HG02840 (cell line): ENCODE results near the gene HNRNPC.
A peak's percentile ranks its signal among the peaks of the same experiment; 100 is the strongest.
"Not testable (repeated sequence)": the region's sequence is repeated elsewhere in the genome, so short reads cannot be mapped to it uniquely, and the experiment has no call there.

ENCODE experiments used
- ATAC-seq: cut with Tn5 transposase; IDR thresholded peaks from one replicate; pipeline ENCODE4 v1.9.1; 2021; ENCODE audit warnings: mild to moderate bottlenecking, moderate library complexity, moderate number of reproducible peaks; ENCODE audit not compliant: unreplicated experiment, low FRiP score

Gene HNRNPC

GRCh38 chr14:21199611-21200560 is 69.4 kb downstream of the HNRNPC start:
- no peak for ATAC-seq

- no peak for ATAC-seq
Observed at GRCh38 chr14:21197418-21198205, 71.6 kb downstream of the HNRNPC start.

GRCh38 chr14:21194597-21194996 is 74.6 kb downstream of the HNRNPC start:
- ATAC-seq = no peak

GRCh38 chr14:21192875-21193535 is 76.2 kb downstream of the HNRNPC start:
- ATAC-seq = no peak

- ATAC-seq = no peak
Observed at GRCh38 chr14:21192447-21192822, 76.8 kb downstream of the HNRNPC start.

GRCh38 chr14:21191809-21192446 is 77.3 kb downstream of the HNRNPC start:
- peak; percentile 77 for ATAC-seq

GRCh38 chr14:21191261-21191808 is 77.9 kb downstream of the HNRNPC start:
- ATAC-seq = no peak

- ATAC-seq = no peak
Observed at GRCh38 chr14:21185491-21185890, 83.8 kb downstream of the HNRNPC start.

GRCh38 chr14:21184254-21184653 is 85.0 kb downstream of the HNRNPC start:
- no peak for ATAC-seq

GRCh38 chr14:21182166-21182565 is 87.1 kb downstream of the HNRNPC start:
- ATAC-seq = no peak

GRCh38 chr14:21171128-21171527 is 98.1 kb downstream of the HNRNPC start:
- no peak for ATAC-seq

GRCh38 chr14:21169573-21169972 is 99.7 kb downstream of the HNRNPC start:
- ATAC-seq = no peak

- ATAC-seq = no peak
Observed at GRCh38 chr14:21168055-21168454, 101.2 kb downstream of the HNRNPC start.

GRCh38 chr14:21165670-21166069 is 103.6 kb downstream of the HNRNPC start:
- not testable (repeated sequence) for ATAC-seq

GRCh38 chr14:21165002-21165605 is 104.1 kb downstream of the HNRNPC start:
- not testable (repeated sequence) for ATAC-seq

- ATAC-seq = no peak
Observed at GRCh38 chr14:21163871-21164291, 105.4 kb downstream of the HNRNPC start.

GRCh38 chr14:21162081-21162480 is 107.2 kb downstream of the HNRNPC start:
- ATAC-seq = no peak

GRCh38 chr14:21160061-21160610 is 109.1 kb downstream of the HNRNPC start:
- no peak for ATAC-seq
